Adipose tissue (tissue), 3 donors: ENCODE measurements around the gene CLIC6. TPM values are rescaled to one million over a fixed set of nuclear protein-coding genes. Genes with fewer than 3 reads are reported as not detected.

Experiments
- H3K27ac ChIP-seq: one replicate; pipeline ENCODE4 v1.5.1; 2013; ENCODE audit warnings: low read depth, low read length
- WGBS, 3 donors: extraction: QIAGEN DNeasy Blood & Tissue Kit; methylation state at CpG; one replicate each; pipeline ENCODE4 v1.1.7; 2013; 5-methylcytosine and 5-hydroxymethylcytosine counted together
- polyA plus RNA-seq, 3 donors: library from polyadenylated mRNA; stranded (reverse); fragments of 200-250 nt; gene quantifications; one replicate each; pipeline ENCODE4 v1.2.3, GENCODE V29; 2013
- donor health status: healthy with polysubstance abuse.
- donor health status: Bipolar disorder and iron deficiency.
- donor health status: healthy.

Gene CLIC6
- polyA plus RNA-seq = 10 to 100 TPM in 1 of 3 donors, 1 to 10 TPM in 2; 1.8 to 11.3 (median 2.1) TPM

- WGBS, 3 donors = 19 to 35% (median 22%) methylated on average over 18 of the region's 18 CpGs
- no peak within 1 kb of the TSS for H3K27ac ChIP-seq
These were observed at the start of gene CLIC6 for GRCh38 chr21:34668803-34669148. TSS of gene CLIC6 (plus strand) at chr21:34668994. CDS start at chr21:34669389, 395 bp downstream.

GRCh38 chr21:34619841-34620665 is 48.7 kb upstream of the CLIC6 start:
- WGBS, 3 donors = 82 to 86% (median 84%) methylated on average over 8 of the region's 8 CpGs

GRCh38 chr21:34621434-34622350 is 47.1 kb upstream of the CLIC6 start:
- H3K27ac ChIP-seq = no peak overlapping the region
- WGBS, 3 donors = 79 to 87% (median 82%) methylated on average over 4 of the region's 4 CpGs

More at GRCh38 chr21:34619841-34620665, 48.7 kb upstream of the CLIC6 start:
- no peak overlapping the region for H3K27ac ChIP-seq

GRCh38 chr21:34623516-34623915 is 45.3 kb upstream of the CLIC6 start:
- WGBS, 3 donors = 56 to 74% (median 73%) methylated on average over 4 of the region's 4 CpGs
- no peak overlapping the region for H3K27ac ChIP-seq

GRCh38 chr21:34625030-34625593 is 43.7 kb upstream of the CLIC6 start:
- WGBS, 3 donors = 55 to 70% (median 65%) methylated on average over 6 of the region's 6 CpGs

GRCh38 chr21:34626131-34626530 is 42.7 kb upstream of the CLIC6 start:
- 83 to 85% (median 85%) methylated on average over 8 of the region's 8 CpGs for WGBS, 3 donors

More at GRCh38 chr21:34625030-34625593, 43.7 kb upstream of the CLIC6 start:
- H3K27ac ChIP-seq = no peak overlapping the region

GRCh38 chr21:34630536-34631143 is 38.2 kb upstream of the CLIC6 start:
- WGBS, 3 donors = 8 to 15% (median 14%) methylated on average over 6 of the region's 6 CpGs
- no peak overlapping the region for H3K27ac ChIP-seq

More at GRCh38 chr21:34626131-34626530, 42.7 kb upstream of the CLIC6 start:
- H3K27ac ChIP-seq = no peak overlapping the region

GRCh38 chr21:34632498-34632897 is 36.3 kb upstream of the CLIC6 start:
- 70 to 76% (median 71%) methylated on average over 4 of the region's 4 CpGs for WGBS, 3 donors
- H3K27ac ChIP-seq = no peak overlapping the region

- WGBS, 3 donors = 62 to 74% (median 74%) methylated on average over 3 of the region's 3 CpGs
These were observed 33.5 kb upstream of the CLIC6 start for GRCh38 chr21:34635307-34635706.

GRCh38 chr21:34636961-34637360 is 31.8 kb upstream of the CLIC6 start:
- WGBS, 3 donors = 70 to 88% (median 84%) methylated on average over 3 of the region's 3 CpGs

More at GRCh38 chr21:34635307-34635706, 33.5 kb upstream of the CLIC6 start:
- no peak overlapping the region for H3K27ac ChIP-seq

GRCh38 chr21:34639250-34639649 is 29.5 kb upstream of the CLIC6 start:
- H3K27ac ChIP-seq = no peak overlapping the region
- WGBS, 3 donors = 79 to 92% (median 87%) methylated on average over 1 of the region's 1 CpG

More at GRCh38 chr21:34636961-34637360, 31.8 kb upstream of the CLIC6 start:
- H3K27ac ChIP-seq = no peak overlapping the region

- WGBS, 3 donors = 37 to 55% (median 42%) methylated on average over 9 of the region's 9 CpGs
- H3K27ac ChIP-seq = no peak overlapping the region
These were observed 28.7 kb upstream of the CLIC6 start for GRCh38 chr21:34639882-34640788.

- 73 to 85% (median 74%) methylated on average over 4 of the region's 4 CpGs for WGBS, 3 donors
- H3K27ac ChIP-seq = no peak overlapping the region
These were observed 27.9 kb upstream of the CLIC6 start for GRCh38 chr21:34640858-34641257.

GRCh38 chr21:34642211-34643075 is 26.4 kb upstream of the CLIC6 start:
- H3K27ac ChIP-seq = no peak overlapping the region
- 66 to 73% (median 72%) methylated on average over 7 of the region's 7 CpGs for WGBS, 3 donors

GRCh38 chr21:34644825-34645224 is 24.0 kb upstream of the CLIC6 start:
- WGBS, 3 donors = 38 to 76% (median 67%) methylated on average over 4 of the region's 4 CpGs
- H3K27ac ChIP-seq = no peak overlapping the region

GRCh38 chr21:34647555-34647954 is 21.2 kb upstream of the CLIC6 start:
- no peak overlapping the region for H3K27ac ChIP-seq
- WGBS, 3 donors = 45 to 54% (median 49%) methylated on average over 6 of the region's 6 CpGs
